Hypothalamus (tissue), 51 donors: ENCODE results near the gene EGLN2.
"Not testable (repeated sequence)": the region's sequence is repeated elsewhere in the genome, so short reads cannot be mapped to it uniquely, and the experiment has no call there.

Experiments used
- DNase-seq, 51 donors: peaks; one replicate each; lab custom pipeline; 2025; lab: John Stamatoyannopoulos, UW

EGLN2 gene

DNA sequence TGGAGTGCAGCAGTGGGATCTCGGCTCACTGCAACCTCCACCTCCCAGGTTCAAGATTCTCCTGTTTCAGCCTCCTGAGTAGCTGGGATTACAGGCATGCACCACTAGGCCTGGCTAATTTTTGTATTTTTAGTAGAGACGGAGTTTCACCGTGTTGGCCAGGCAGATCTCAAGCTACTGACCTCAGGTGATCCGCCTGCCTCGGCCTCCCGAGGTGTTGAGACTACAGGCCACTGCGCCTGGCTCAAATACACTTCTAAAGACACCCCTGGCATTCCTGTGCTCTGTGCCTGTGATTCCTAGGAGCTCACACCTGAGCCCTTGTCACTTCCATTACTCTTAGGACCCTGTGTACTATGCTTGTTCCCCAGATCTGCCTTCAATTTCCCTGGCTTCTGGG is 13.6 kb downstream of the EGLN2 start:
- DNase-seq: not testable (repeated sequence)

- DNase-seq: peak in 2 of 51 donors; percentile 14 to 21
Observed at GRCh38 chr19:40813182-40813581, 14.2 kb downstream of the EGLN2 start.

- DNase-seq: no peak
Observed at GRCh38 chr19:40815223-40815622, 16.2 kb downstream of the EGLN2 start.

DNA sequence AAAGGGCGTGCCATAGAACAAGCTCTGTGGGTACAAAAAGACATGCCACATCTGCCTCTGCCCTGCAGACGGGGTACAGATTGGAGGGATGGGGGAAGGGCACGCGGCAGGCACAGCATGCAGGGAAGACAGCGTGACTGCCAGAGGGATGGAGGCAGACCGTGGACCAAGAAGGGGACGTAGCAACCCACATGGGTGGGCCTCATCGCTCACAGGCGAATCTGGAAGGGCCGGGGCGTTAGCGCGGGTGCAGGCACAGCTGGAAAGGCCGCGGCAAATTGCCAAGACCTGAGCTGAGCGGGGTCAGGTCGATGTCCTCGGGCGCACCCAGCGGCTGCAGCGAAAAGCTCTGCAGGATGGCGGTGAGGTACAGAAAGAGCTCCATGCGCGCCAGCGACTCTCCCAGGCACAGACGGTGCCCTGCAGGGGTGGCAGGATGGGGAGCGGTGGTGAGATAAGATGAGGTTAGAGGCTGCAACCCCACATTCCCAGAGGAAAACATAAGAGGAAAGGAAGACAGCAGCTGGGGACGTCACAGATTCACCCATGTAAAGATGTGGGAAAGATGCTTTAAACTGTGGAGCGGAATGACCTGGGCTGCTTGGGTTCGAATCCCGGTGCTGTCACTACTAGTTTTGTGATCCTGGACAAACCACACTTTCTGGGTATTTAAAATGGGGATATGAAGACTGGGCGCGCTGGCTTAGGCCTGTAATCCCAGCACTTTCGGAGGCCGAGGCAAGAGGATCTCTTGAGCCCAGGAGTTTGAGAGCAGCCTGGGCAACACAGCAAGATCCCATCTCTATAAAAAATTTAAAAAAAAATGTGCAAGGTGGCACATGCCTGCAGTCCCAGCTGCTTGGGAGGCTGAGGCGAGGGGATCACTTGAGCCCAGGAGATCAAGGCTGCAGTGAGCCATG is 19.7 kb downstream of the EGLN2 start:
- DNase-seq: peak in 30 of 51 donors; percentile 20 to 80 (median 52)

DNA sequence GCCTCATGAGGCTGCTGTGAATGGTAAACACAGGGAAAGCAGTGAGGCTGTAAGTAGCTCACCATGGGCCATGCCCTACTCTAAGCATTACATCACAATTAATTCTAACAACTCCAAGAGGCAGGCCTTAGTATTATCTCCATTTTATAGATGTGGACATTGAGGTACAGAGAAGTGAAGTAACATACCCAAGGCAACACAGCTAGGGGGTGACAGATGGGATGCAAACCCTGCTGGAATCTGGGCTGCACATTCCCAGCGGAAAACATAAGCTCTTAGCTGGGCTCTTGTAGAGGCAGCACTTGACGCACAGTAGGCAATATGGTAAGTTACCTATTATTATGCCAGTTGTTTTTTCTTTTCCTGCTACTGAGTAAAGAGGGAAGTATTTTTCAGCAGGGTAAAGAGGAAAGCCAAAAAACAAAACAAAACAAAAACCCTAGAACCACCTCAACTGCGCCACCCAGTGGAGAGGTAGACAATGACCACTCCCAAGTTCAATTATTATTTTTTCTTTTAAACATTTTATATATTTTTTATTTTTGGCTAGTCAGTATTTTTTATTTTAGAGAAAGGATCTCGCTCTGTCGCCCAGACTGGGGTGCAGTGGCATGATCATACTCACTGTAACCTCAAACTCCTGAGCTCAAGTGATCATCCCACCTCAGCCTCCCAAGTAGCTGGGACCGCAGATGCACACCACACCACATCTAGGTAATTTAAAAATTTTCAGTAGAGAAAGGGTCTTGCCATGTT is 20.7 kb downstream of the EGLN2 start:
- peak in 8 of 51 donors; percentile 18 to 56 (median 34) for DNase-seq

DNA sequence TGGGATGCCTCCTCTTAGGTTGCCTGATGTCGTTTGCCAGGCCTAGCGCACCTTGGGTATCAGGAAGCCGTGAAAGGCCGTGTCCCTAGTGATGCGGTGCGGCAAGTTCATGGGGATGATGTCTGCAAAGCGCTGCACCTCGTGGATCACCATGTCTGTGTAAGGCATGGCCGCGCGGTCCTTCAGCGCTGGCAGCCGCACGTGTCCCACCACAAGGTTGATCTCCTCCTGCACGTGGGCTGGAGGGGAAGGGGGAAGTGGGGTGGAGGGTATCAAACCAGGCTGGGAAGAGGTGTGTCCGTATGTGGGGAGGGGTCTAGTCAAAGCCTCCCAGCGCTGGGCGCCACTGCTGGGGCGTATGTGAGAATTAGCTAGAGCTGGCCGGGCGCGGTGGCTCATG is 23.2 kb downstream of the EGLN2 start:
- no peak for DNase-seq

DNA sequence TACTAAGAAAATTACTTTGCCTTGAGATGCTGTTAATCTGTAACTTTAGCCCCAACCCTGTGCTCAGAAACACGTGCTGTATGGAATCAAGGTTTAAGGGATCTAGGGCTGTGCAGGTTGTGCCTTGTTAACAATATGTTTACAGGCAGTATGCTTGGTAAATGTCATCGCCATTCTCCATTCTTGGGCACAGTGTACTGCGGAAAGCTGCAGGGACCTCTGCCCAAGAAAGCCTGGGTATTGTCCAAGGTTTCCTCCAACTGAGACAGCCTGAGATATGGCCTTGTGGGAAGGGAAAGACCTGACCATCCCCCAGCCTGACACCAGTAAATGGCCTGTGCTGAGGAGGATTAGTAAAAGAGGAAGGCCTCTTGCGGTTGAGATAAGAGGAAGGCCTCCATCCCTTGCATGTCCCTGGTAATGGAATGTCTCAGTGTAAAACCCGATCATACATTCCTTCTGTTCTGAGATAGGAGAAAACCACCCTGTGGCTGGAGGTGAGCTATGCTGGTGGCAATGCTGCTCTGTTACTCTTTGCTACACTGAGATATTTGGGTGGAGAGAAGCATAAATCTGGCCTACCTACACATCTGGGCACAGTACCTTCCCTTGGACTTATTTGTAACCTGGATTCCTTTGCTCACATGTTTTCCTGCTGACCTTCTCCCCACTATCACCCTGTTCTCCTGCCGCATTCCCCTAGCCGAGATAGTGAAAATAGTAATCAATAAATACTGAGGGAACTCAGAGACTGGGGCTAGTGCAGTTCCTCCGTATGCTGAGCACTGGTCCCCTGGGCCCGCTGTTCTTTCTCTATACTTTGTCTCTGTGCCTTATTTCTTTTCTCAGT is 23.9 kb downstream of the EGLN2 start:
- peak in 3 of 51 donors; percentile 28 to 42 (median 36) for DNase-seq

GRCh38 chr19:40824916-40825315 is 25.9 kb downstream of the EGLN2 start:
- DNase-seq: not testable (repeated sequence)

- not testable (repeated sequence) for DNase-seq
Observed at GRCh38 chr19:40825460-40826095, 26.6 kb downstream of the EGLN2 start.

DNA sequence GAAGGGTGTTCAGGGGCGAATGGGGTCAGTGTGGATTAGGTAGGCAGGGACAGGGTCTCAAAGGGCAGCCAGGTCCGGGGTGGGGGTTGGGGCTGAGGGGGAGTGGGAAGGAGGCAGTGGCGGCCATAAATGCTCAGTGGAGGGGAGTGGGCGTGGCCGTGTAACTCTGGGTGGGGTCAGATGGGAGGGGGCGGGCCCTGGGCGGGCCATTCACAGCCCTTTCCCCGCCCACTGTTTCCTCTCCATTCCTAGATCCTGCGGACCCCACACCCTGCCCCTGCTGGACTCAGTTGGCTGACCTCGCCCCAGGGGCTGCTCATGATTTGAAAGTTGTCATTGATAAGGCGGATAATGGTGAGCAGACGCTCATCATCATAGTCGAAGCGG is 27.3 kb downstream of the EGLN2 start:
- not testable (repeated sequence) for DNase-seq

GRCh38 chr19:40826699-40827385 is 27.9 kb downstream of the EGLN2 start:
- peak in 5 of 51 donors; percentile 2 to 34 (median 21) for DNase-seq

- DNase-seq: no peak
Observed at GRCh38 chr19:40827386-40828247, 28.6 kb downstream of the EGLN2 start.

- DNase-seq: no peak
Observed at GRCh38 chr19:40829205-40829604, 30.2 kb downstream of the EGLN2 start.

DNA sequence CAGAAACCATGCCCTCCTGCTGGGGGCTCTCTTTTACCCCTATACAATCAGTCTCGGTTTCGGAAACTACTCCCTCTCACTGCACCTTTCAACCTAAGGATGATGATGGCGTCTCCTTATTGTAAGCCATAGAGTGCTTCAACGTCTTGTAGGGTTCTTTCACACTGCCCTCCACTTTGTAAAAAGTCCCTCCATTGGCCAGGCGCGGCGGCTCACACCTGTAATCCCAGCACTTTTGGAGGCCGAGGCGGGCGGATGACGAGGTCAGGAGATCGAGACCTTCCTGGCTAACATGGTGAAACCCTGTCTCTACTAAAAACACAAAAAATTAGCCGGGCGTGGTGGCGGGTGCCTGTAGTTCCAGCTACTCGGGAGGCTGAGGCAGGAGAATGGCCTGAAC is 31.8 kb downstream of the EGLN2 start:
- not testable (repeated sequence) for DNase-seq

GRCh38 chr19:40831502-40832430 is 32.8 kb downstream of the EGLN2 start:
- no peak for DNase-seq

DNA sequence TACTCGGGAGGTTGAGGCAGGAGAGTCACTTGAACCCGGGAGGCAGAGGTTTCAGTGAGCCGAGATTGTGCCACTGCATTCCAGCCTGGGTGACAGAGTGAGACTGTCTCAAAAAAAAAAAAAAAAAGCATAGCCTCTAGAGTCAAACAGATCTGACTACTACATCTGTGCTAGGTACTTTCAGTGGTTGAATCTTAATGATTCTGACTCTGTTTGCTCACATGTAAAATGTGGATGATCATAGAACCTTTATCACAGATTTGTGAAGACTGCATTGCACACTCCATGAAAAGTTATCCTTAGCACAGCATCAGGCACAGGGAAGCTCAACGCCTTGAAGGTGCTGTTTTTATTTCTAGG is 33.4 kb downstream of the EGLN2 start:
- DNase-seq: not testable (repeated sequence)

DNA sequence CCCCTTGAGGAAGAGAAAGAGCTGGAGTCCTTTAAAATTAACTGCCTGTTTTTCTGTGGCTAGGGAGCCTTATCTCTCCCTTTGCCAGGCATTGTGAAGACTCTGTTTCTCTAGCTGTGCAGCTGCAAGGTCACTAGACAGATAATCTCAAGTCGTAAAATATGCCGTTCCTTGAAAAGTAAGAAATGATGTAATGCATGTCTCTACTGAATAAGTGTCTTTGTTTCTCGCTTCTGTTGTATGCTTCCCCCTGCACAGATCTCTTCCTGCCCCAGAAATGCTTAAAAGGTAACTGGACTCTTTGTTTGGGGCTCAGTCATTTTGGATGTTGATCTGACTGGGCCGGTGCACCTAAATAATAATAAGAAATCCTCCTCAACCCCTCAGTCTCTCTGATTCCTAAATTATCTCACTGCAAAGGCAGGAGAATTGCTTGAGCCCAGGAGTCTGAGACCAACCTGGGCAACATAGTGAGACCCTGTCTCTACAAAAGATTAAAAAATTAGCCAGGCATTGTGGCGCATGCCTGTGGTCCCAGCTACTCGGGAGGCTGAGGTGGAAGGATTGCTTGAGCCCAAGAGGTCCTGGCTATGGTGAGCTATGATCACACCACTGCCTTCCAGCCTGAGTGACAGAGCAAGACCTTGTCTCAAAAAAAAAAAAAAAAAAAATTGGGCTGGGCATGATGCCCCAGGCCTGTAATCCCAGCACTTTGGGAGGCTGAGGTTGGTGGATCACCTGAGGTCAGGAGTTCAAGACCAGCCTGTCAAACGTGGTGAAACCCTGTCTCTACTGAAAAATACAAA is 34.9 kb downstream of the EGLN2 start:
- not testable (repeated sequence) for DNase-seq
